Liver (tissue), 9 donors: ENCODE results near the gene MAPK7. TPM values are rescaled to one million over a fixed set of nuclear protein-coding genes. Genes with fewer than 3 reads are reported as not detected.

ENCODE experiments used
- DNase-seq: peaks from one replicate; pipeline ENCODE4 v3.0.0-alpha.2; 2017; ENCODE audit warnings: low spot score
- H3K27ac ChIP-seq, 2 donors: one replicate each; pipeline ENCODE4 v1.7.0; 2013; ENCODE audit warnings: inconsistent platforms in 2 of 2, low read length in 2 of 2, control low read depth in 1 of 2, low read depth in 1 of 2, mild to moderate bottlenecking in 1 of 2
- H3K27me3 ChIP-seq, 4 donors: one replicate each; pipeline versions ENCODE4 v1.6.1 to v1.7.0; 2013; ENCODE audit warnings: low read length in 3 of 4, inconsistent platforms in 1 of 4, mild to moderate bottlenecking in 1 of 4, moderate library complexity in 1 of 4; ENCODE audit not compliant: control insufficient read depth in 4 of 4, insufficient read depth in 4 of 4
- H3K36me3 ChIP-seq, 4 donors: one replicate each; pipeline versions ENCODE4 v1.6.1 to v1.7.0; 2013; ENCODE audit warnings: low read length in 3 of 4, mild to moderate bottlenecking in 3 of 4, low read depth in 1 of 4, moderate library complexity in 1 of 4; ENCODE audit not compliant: control insufficient read depth in 4 of 4, insufficient read depth in 3 of 4
- H3K4me1 ChIP-seq, 4 donors: one replicate each; pipeline versions ENCODE4 v1.6.1 to v1.7.0; 2013; ENCODE audit warnings: low read length in 3 of 4, mild to moderate bottlenecking in 3 of 4, moderate library complexity in 1 of 4; ENCODE audit not compliant: control insufficient read depth in 4 of 4, insufficient read depth in 4 of 4
- H3K4me3 ChIP-seq, 3 donors: one replicate each; pipeline versions ENCODE4 v1.6.1 to v1.7.0; 2013; ENCODE audit warnings: low read length in 3 of 3, control low read depth in 1 of 3, low read depth in 1 of 3, mild to moderate bottlenecking in 1 of 3
- H3K9ac ChIP-seq, 2 donors: one replicate each; pipeline ENCODE4 v1.7.0; 2013; ENCODE audit warnings: low read length in 2 of 2, mild to moderate bottlenecking in 2 of 2, moderate library complexity in 2 of 2, control low read depth in 1 of 2, low read depth in 1 of 2
- H3K9me3 ChIP-seq, 4 donors: one replicate each; pipeline versions ENCODE4 v1.6.1 to v1.7.0; 2013; ENCODE audit warnings: low read length in 3 of 4; ENCODE audit not compliant: control insufficient read depth in 4 of 4
- ATF3 ChIP-seq: IDR thresholded peaks from 2 replicates; pipeline ENCODE4 v1.6.1; 2016; ENCODE audit warnings: antibody characterized with exemption
- CTCF ChIP-seq: fragments of 150-350 bp; IDR thresholded peaks from 2 replicates; pipeline ENCODE4 v1.5.1; 2017; ENCODE audit warnings: improper control_type of control experiment, low read depth, low read length; ENCODE audit not compliant: missing input control
- HNF4A ChIP-seq, 2 donors: conservative IDR thresholded peaks; 2 replicates each; pipeline ENCODE4 v1.6.1; 2016; ENCODE audit warnings: antibody characterized with exemption in 2 of 2, mild to moderate bottlenecking in 2 of 2
- HNF4G ChIP-seq: IDR thresholded peaks from 2 replicates; pipeline ENCODE4 v1.6.1; 2016; ENCODE audit warnings: antibody characterized with exemption
- JUND ChIP-seq, 2 donors: IDR thresholded peaks; 2 replicates each; pipeline ENCODE4 v1.6.1; 2016; ENCODE audit warnings: antibody characterized with exemption in 2 of 2
- NR2F2 ChIP-seq: IDR thresholded peaks from 2 replicates; pipeline ENCODE4 v1.6.1; 2016; ENCODE audit warnings: antibody characterized with exemption
- RXRA ChIP-seq, 2 donors: IDR thresholded peaks; 2 replicates each; pipeline ENCODE4 v1.6.1; 2017 to 2018; ENCODE audit warnings: antibody characterized with exemption in 2 of 2, mild to moderate bottlenecking in 1 of 2
- SP1 ChIP-seq: IDR thresholded peaks from 2 replicates; pipeline ENCODE4 v1.6.1; 2018; ENCODE audit warnings: antibody characterized with exemption, mild to moderate bottlenecking
- YY1 ChIP-seq: IDR thresholded peaks from 2 replicates; pipeline ENCODE4 v1.6.1; 2016; ENCODE audit warnings: antibody characterized with exemption, mild to moderate bottlenecking
- ZBTB33 ChIP-seq: IDR thresholded peaks from 2 replicates; pipeline ENCODE4 v1.6.1; 2016; ENCODE audit warnings: antibody characterized with exemption
- WGBS: extraction: QIAGEN DNeasy Blood & Tissue Kit; methylation state at CpG from one replicate; pipeline ENCODE4 v1.1.7; 2013; 5-methylcytosine and 5-hydroxymethylcytosine counted together
- polyA plus RNA-seq, 2 donors: library from polyadenylated mRNA; stranded (reverse) in 1 of 2; unstranded in 1 of 2; fragments of 200-250 nt in 1 of 2; fragments of >200 nt in 1 of 2; fragmentation: Nextera tagmentation in 1 of 2; extraction: Ambion mirVana in 1 of 2; gene quantifications; one replicate each; pipeline versions ENCODE4 v1.2.1 to v1.2.3, GENCODE V29; 2013 to 2015
- total RNA-seq, 2 donors: library from RNA; depleted of rRNA; stranded (reverse); fragments of >200 nt; gene quantifications; one replicate each; pipeline ENCODE4 v1.2.3, GENCODE V29; 2014
- donor health status: healthy.
- donor health status: healthy.
- donor health status: healthy.
- donor health status: healthy.
- donor health status: healthy.

Gene MAPK7
- total and polyA plus RNA-seq, 4 donors: 3.4 to 8.8 (median 5.2) TPM

GRCh38 chr17:19346351-19347255 lies 31.7 kb upstream of the MAPK7 start:
- no peaks in the 10 kb centered on the region for H3K36me3 ChIP-seq
- no peaks in the 10 kb centered on the region for H3K9me3 ChIP-seq
- no peaks in the 10 kb centered on the region for H3K27me3 ChIP-seq
- WGBS: 67% methylated on average over 19 of the region's 19 CpGs
- peak; percentile 78 for DNase-seq
- TF ChIP-seq JUND (IDR thresholded peaks at IDR 0.05) (peak in 1 of 2 donors; percentile 33), RXRA (IDR thresholded peaks at IDR 0.05) (peak; percentile 5 to 40), HNF4G (no peak), HNF4A (conservative IDR thresholded peaks at IDR 0.05) (peak in 1 of 2 donors; percentile 40), CTCF (no peak), NR2F2 (no peak), ZBTB33 (no peak), YY1 (peak; percentile 40), ATF3 (no peak), SP1 (no peak)
- peaks cover 31 to 64% (median 46%) of the 10 kb centered on the region in 4 donors for H3K4me1 ChIP-seq
- H3K27ac ChIP-seq: peak overlapping the region; percentile 44 to 68
- no peak overlapping the region for H3K4me3 ChIP-seq
- H3K9ac ChIP-seq: peak overlapping the region in 1 of 2 donors; percentile 66

GRCh38 chr17:19347323-19348080 lies 30.8 kb upstream of the MAPK7 start:
- Histone ChIP-seq H3K27ac (peak overlapping the region in 1 of 2 donors; percentile 68), H3K9me3 (no peaks in the 10 kb centered on the region), H3K27me3 (no peaks in the 10 kb centered on the region), H3K4me3 (no peak overlapping the region), H3K36me3 (no peaks in the 10 kb centered on the region), H3K9ac (no peak overlapping the region), H3K4me1 (peaks cover 30 to 57% (median 45%) of the 10 kb centered on the region in 4 donors)
- DNase-seq: no peak
- TF ChIP-seq HNF4A (conservative IDR thresholded peaks at IDR 0.05): peak in 1 of 2 donors; percentile 6
- no peak for TF ChIP-seq ATF3
- WGBS: 86% methylated on average over 13 of the region's 13 CpGs
